HG02588 (cell line): Measurements from ENCODE around the gene IKZF1.

ENCODE experiments used
- ATAC-seq: cut with Tn5 transposase; IDR thresholded peaks from one replicate; pipeline ENCODE4 v1.9.1; 2021; ENCODE audit warnings: mild to moderate bottlenecking, moderate library complexity; ENCODE audit not compliant: unreplicated experiment

Gene IKZF1

GRCh38 chr7:50431722-50432305 lies 127.3 kb downstream of the IKZF1 start:
- no peak for ATAC-seq

DNA sequence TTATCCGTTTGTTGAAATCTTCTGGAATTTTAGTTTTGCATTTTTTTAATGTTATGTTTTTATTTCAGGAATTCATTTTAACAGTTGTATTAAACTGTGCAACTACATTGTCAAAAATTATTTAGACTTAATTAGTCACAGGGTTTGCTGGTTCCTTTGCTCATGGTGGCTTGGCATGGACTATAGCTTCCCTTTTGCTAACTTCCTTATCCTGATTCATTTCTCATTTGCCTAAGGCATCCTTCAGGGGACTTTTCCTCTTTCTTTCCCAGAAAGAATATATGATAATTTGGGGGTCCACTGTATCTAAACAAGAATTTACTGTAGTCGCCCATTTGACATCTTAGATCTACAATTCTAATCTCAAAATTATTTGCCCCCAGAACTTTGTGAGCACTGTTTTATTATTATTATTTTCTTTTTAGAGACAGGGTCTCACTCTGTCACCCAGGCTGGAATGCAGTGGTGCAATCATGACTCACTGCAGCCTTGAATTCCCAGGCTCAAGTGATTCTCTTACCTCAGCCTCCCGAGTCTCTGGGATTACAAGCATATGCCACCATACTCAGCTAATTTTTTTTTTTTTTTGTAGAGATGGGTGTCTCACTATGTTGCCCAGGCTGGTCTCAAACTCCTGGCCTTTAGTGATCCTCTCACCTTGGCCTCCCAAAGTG lies 131.8 kb downstream of the IKZF1 start:
- no peak for ATAC-seq

- ATAC-seq = no peak
Observed at GRCh38 chr7:50446542-50446960, 142.0 kb downstream of the IKZF1 start.

DNA sequence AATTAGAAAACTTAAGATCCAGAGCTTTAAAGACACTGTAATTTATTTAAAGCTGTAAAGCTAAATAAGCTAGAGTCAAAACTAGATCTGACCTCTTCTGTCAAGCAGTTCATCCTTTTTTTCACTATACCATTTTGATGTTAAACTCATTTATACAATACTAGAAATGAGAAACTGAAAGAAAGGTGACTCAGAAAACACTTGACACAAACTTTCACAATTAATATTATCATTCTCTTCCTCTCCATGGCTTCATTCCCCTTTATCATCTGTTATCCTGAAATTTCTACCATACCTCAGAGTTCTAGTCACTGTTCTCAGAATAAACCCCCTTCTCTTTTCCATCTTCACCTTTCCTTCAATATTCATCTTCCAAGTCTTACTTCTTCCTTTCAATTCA lies 144.3 kb downstream of the IKZF1 start:
- ATAC-seq = no peak

DNA sequence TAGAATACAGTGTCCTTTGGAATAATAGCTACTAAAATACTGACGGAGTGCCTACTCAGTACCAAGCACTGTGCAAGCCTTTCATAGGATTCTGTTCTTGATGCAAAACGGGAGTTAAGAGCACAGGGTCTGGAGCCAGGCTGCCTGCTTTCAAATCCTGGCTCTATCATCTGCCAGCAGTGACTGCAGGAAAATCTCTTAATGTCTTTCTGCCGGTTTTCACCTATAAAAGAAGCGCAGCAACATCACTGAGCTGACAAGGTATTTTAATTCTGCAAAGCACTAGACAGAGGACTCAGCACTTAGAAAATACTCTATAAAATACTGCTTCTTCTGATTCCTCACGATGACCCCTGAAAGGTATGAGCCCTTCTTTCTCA lies 145.0 kb downstream of the IKZF1 start:
- no peak for ATAC-seq

- ATAC-seq = peak; percentile 83
Observed at GRCh38 chr7:50449881-50450589, 145.5 kb downstream of the IKZF1 start, which contains the start of gene FIGNL1. TSS of gene FIGNL1 (minus strand) at chr7:50450350. CDS start at chr7:50447287, 3,063 bp downstream.

DNA sequence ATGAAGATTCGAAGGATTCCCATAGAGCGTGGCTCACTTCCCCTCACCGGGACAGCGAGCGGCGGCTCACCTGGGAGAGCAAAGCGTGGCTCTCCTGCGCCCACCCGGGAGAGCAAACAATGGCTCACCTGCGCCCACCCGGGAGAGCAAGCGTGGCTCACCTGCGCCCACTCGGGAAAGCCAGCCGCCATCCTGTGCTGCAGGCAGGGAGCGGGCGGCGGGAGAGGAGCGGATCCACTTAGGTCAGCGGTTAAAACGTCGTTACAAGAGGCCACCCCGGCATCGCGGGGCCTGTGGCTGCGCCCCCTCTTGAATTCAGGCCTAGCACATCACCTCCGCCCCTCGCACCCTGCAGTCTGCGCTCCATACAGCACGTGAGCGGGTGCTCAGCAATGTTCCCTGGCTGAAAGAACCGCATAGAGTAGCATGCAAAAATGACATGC lies 146.1 kb downstream of the IKZF1 start:
- peak; percentile 20 for ATAC-seq
